ENCODE measurements around the gene CAB39L.

DNA sequence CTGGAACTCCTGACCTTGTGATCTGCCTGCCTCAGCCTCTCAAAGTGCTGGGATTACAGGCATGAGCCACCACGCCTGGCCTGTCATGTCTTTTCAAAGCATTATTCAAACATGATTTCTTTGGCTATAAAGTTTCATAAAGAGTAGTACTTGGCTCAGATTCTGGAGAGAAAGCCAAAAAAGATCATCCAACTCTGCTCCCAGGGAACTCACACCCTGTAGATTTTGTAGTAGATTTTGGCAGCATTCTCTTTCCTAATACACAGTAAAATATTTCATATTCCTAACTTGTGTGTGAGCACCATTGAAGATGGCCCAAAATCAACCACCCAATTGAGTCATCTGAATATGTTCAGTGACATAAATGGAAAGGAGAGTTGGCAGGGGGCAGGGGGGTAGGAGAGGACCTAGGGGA, 48.4 kb downstream of the CAB39L start:
- TF ChIP-seq, protein P1, sequence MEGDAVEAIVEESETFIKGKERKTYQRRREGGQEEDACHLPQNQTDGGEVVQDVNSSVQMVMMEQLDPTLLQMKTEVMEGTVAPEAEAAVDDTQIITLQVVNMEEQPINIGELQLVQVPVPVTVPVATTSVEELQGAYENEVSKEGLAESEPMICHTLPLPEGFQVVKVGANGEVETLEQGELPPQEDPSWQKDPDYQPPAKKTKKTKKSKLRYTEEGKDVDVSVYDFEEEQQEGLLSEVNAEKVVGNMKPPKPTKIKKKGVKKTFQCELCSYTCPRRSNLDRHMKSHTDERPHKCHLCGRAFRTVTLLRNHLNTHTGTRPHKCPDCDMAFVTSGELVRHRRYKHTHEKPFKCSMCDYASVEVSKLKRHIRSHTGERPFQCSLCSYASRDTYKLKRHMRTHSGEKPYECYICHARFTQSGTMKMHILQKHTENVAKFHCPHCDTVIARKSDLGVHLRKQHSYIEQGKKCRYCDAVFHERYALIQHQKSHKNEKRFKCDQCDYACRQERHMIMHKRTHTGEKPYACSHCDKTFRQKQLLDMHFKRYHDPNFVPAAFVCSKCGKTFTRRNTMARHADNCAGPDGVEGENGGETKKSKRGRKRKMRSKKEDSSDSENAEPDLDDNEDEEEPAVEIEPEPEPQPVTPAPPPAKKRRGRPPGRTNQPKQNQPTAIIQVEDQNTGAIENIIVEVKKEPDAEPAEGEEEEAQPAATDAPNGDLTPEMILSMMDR (IDR thresholded peaks at IDR 0.05 in 8 of 11, conservative IDR thresholded peaks at IDR 0.05 in 3 of 11), result no peak
- TF ChIP-seq POLR2A (IDR thresholded peaks at IDR 0.05) (no peak), POLR2AphosphoS5 (IDR thresholded peaks at IDR 0.05) (no peak)
